HG02678 (cell line): ENCODE results near the gene ACOXL.
"Not testable (repeated sequence)": the region's sequence is repeated elsewhere in the genome, so short reads cannot be mapped to it uniquely, and the experiment has no call there.

Experiments used
- ATAC-seq: cut with Tn5 transposase; IDR thresholded peaks from one replicate; pipeline ENCODE4 v1.9.1; 2021; ENCODE audit warnings: mild to moderate bottlenecking, moderate library complexity; ENCODE audit not compliant: unreplicated experiment

ACOXL gene

DNA sequence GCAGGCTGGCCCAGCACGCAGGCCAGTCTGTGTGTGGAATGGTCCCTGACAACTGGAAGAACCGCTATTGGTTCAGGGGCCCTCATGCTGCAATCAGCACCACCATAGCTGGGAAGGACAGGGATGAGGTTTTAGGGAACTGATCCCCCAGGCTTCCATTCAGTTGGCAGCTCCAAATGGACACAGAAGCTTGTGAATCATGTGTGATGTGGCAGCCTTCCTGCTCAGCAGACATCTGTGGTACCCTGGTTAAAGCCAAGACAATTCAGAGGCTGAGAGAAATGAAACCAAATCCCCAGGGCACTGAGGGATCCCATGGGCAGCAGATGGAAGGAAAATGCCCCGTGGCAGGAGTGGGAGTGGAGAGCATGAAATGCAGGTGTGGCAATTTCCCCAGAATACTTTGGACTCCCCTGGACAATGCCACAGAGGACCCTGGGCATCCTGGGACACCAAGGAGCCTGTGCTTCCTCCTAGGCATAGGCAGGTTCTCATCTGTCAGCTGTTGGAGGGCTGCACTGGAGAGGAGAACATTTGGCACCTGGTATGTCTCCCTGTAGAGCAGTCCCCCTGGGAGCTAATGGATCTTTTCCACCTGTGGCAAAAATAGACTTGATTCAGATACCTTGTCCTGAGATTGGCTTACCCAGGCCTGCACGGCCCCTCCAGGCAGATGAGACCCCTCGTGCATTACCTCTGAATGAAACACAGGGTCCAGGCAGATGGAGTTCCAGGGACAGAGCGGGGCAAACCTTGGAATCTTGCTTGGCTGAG, 226.2 kb downstream of the ACOXL start:
- no peak for ATAC-seq

DNA sequence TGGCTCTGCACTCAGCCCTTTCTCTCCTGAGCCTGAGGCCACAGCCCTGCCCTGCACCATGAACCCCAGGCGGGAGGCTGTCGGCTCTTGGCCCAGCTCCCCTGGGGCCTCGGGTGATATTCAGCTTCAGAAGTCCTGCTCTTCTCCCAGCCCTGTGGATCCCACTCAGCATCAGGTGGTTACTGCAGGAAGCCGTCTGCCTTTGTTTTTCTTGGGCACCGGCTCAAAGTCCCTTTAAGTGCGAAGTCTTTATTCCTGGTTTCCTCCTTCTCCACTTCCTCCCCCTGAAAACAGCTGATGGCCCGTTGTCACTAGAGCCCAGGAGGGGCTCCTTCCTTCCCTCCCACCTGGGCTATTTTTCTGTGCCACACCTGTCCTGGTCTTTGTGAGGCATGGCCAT, 226.8 kb downstream of the ACOXL start:
- no peak for ATAC-seq

DNA sequence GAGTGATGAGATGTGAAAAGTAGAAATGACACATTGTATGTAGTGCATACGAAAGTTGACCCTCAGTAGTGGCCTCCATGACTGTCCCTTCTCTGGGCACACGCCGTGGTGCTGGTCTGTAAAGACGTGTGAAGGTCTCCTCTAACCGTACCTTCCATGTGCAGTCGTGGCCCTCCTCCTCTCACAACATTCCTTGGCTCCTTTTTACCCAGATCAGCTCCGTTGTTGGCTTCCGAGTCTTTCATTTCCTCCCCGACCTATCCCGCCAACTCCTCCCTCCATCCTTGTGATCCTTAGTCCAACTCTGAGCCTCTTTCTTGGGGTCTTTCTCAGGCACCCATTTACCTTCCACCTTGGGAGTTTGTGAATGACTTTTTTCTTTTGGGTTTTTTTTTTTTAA, 227.9 kb downstream of the ACOXL start:
- no peak for ATAC-seq

DNA sequence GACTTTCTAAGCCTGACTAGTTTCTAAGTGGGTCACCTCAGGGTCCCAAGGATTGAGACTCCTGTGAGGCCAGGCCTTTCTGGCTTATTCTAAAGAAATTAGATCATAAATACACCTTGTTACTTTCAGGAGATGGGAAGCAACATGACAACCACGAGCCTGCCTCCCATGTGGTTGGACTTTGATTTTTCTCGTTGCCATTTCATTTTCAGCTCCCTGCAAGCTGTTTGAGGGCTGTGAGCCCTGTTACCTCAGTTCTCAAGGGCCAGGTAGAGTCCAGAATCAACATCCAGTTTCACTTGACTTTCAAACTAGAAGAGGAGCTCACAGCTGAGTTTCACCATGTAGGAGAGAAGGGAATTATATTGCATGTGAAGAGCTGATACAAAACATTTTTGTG, 228.6 kb downstream of the ACOXL start:
- ATAC-seq, result no peak

DNA sequence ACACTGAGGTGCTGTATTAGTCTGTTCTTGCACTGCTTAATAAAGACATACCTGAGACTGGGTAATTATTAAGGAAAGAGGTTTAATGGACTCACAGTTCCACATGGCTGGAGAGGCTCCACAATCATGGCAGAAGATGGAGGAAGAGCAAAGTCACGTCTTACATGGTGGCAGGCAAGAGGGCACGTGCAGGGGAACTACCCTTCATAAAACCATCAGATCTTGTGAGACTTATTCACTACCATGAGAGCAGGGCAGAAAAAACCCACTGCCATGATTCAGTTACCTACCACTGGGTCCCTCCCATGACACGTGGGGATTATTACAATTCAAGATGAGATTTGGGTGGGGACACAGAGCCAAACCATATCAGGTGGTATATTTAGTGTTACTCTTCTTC, 229.3 kb downstream of the ACOXL start:
- not testable (repeated sequence) for ATAC-seq

DNA sequence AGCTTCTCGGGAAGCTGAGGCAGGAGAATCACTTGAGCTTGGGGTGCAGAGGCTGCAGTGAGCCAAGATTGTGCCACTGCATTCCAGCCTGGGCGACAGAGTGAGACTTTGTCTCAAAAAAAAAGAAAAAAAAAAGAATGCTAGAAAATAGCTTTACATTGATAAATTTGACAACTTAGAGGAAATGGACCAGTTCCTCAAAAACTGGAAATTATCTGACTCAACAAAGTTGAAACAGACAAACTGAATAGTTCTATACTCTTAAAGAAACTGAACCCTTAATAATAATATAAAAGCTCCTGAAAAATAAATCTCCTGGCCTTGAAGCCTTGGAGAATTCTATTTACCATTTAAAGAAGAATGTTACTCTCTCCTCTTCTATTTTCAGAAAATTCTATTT, 237.3 kb downstream of the ACOXL start:
- ATAC-seq, result no peak

DNA sequence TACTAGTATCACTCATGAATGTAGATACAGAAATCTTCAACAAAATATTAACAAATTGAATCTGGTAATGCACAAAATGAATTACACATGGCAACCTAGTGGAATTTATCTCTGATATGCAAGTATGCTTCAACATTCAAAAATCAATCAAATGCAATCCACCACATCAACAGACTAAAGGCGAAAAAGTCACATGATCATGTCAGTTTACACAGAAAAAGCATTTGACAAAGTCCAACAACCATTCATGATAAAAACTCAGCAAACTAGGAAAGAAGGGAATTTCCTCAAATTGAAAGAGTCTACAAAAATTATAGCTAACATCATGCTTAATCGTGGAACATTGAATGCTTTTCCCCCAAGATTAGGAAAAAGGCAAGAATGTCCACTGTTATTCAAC, 237.8 kb downstream of the ACOXL start:
- no peak for ATAC-seq

DNA sequence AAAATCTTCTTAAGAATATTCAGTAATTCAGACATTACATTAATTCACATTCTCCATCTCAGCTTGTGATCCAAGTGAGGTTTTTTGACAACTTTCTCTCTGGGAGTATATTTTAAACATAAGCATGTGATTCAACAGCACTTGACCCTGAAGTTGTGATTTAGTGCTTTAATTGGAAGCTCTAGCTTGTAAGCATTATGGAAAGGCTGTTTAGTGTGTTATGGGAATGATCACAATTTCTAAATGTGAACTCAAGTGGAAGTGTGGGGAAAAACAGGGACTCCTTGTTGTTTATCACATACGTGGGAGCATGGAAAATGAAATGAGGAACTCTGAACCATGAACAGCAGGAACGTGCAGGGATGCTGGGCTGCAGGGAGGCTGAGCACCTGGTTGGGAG, 239.4 kb downstream of the ACOXL start:
- ATAC-seq, result no peak

DNA sequence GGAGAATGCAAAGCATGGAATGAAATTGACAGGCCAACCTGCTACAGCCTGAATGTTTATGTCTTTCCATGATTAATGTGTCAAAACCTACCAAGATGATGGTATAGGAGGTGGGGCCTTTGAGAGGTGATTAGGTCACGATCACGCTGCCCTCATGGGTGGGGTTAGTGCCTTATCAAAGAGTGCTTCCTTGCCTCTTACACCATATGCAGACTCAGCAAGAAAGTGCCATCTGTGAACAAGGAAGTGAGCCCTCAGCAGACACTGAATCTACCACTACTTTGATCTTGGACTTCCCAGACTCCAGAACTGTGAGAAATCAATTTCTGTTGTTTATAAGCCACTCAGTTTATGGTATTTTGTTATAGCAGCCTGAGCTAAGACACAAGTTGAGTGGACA, 240.9 kb downstream of the ACOXL start:
- ATAC-seq, result no peak

DNA sequence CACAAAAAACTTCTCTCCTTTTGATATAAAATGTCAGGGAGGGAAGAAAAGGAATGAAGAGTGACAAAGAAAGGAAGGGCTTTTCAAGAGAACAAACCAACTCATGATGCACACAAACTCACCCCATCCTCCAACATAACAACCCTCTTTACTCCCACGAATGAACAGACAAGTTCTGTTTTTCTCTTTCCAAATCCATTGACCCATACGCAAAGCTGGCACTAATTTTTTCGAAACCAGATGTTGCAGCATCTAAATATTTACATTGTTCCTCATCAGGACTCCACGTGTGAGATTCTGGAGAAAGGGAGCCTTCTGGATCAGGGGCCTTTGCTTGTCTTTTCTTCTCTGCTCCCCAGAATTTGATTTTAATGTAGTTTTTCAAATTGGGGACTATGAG, 245.0 kb downstream of the ACOXL start:
- ATAC-seq, result no peak

DNA sequence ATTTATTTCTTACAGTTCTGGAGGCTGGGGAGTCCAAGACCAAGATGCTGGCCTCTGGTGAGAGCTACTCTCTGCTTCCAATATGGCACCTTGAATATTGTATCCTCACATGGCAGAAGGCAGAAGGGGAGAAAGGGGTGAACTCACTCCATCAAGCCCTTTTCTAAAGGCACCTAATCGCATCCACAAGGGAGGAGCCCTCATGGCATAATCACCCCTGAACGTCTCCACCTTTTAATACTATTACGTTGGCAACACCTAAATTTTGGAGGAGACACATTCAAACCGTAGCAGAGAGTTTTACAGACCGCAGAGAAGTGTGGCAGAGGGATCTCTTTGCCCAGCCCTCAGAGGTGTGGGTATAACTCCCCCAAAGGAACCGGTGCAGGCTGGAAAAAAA, 245.8 kb downstream of the ACOXL start:
- ATAC-seq, result no peak

DNA sequence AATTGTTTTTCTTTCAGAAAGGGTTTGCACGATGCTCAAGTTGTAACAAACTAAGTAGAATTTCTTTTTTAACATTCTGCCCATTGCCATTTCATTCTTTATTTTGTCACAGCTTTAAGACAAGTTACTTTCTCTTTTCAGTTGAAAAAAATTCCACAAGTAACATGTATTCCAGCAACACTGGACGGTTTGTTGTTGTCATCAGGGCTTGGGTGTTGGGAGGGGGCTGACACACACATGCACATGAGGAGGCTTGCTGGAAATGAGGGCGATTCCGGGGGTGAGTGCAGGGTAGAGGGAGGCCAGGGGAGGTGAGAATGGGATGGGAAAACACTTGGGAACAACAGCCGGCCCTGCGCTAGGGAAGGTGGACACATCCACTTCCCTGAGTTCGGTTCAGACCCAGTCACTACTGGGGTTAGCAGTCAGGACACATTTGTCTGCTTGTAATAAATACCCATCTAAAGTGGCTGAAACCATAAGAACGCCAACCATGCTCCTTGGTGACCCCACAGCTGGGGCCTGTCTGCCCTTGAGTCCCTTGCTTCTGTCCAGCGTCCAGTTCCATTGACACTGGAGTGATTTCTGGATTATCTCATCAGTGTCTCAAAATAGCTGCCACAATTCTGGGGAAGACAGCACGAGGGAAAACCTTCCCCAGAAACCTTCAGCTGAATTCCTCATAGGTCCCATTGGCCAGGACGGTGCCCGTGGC, 246.5 kb downstream of the ACOXL start:
- no peak for ATAC-seq

DNA sequence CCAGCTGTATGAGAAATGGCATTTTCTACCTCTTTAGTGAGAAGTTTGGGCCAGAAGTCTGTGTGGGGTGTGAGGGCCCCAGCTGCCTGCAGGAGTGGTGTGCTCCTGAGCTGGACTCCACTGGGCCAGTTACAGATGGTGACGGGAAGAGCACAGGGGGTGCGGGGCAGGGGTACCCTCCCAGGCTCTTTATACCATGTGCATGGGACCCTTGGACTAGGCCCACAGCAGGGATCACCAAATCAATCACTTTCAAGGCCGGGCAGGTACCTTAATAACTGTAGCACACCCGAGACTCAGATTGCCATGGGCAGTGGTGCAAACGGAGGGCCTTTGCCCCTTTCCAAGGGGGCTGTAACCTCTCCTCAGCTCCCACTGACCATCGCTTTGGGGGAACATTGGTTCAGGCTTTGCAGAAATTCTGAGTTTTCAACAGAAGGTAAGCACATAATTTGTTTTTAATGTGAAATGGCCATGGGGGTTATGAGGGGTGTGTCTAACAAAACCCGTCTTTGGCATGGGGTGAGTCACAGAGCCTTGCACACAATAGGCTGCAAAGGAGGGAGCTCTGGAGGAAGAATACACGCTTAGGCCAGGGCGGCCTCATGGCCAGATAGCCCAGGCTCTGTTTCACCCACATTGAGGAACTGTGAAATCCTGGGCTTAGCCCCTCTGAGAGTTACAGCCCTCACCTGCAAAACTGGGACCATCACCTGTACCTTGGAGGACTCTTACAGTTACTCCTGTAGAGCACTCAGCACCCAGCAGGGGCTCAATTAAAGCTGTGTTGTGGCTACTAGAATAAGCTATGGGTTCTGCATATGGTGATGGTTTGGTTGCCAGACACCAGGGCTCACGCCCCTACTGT, 247.3 kb downstream of the ACOXL start:
- ATAC-seq, result no peak

DNA sequence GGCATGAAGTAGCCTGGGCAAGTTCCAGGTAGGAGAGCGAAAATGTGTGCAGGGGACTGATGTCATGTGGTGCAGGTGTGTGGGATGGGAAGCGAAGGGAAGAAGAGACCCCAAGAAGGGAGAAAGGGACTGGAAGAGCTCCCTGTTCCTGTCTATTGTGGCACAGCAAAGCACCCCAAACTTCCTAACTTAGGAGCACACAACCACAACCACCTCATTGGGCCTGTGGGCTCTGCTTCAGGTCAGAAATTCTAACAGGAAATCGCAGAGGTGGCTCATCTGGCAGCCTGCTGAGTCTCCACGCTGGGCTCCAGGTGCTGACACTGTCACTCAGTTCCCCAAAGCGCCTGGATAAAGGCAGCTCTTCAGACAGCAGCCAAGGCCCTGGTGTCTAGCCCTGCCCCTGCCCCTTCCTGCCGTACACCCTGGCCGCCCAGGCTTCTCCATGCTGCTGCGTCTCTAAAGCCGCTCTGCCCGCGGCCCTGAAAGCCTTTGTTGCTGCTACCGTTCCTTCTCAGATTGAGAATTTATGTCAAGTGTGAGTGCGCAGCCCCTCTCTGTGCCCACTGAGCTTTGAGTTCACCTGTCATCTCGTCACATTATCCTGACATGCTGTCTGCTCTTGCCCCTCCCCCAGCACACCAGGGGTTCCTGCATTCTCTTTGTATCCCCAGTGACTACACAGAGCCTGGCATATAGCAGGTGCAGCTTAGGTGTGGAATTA, 248.1 kb downstream of the ACOXL start:
- ATAC-seq, result no peak

DNA sequence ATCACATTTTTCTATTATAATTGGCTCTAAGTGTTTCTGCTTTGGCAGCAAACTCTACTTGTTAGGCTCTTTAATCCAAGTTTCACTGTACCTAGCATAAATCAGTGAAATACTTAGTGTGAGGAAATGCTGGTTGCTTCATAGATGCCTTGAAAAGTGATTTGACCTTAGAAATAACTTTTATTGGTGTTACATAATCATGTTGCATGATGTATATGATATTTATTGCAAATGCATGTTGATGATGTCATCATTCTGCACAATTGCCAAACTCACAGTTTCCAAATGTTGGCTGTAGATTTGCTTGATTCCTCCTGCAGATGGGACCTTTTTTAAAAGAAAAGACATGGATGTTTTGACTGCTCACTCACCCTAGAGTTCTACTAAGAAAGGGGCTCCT, 250.8 kb downstream of the ACOXL start:
- ATAC-seq, result no peak

DNA sequence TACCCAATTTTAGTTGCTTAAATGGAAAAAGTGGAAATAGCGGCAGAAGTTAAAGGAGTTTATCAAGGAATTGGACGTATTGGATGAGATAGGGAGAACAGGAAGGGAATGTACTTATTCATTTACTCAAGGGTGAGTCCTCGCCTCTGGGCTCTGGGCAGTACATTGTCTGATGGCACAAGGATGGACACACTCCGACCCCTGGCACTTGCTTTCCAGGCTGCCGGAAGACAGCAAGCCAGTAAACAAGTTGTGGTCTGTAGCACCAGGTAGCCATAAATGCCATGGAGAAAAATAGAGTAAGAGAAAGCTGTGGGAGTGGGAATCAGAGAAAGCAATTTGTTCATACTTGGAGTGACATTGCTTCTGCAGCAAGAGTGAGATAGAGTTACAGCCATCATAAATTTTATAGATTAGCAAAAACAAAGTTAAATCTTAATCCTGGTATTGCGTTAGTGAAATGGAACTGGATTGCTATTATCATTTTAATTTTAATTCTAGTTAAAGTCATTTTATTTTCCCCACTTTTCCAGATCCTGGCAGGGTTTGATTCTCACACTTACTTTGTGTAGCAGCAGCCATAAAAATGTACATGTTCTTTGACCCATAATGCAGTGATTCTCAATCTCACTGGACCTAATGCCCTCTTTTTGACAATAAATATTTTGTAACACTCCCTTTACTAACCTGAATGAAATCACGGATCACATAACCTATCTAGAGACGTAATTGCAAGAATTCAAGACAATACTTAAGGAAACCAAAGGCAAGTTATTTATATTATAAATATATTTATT, 252.5 kb downstream of the ACOXL start:
- ATAC-seq, result no peak

DNA sequence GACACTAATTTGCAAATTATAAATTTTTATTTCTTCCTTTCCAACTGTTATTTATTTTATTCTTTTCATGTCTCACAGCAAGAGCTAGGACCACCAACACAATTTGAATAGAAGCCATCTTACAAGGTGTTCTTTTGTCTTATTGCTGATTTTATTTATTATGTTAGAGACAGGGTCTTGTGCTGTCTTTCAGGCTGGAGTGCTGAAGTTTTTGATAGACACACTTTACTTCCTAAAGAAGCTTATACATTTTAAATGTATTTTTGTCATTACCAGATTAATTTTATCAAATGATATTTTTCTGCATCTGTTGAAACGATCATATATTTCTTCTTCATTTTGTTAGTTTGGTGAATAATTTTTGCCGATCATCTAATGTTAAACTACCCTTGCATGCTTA, 258.1 kb downstream of the ACOXL start:
- ATAC-seq, result no peak

DNA sequence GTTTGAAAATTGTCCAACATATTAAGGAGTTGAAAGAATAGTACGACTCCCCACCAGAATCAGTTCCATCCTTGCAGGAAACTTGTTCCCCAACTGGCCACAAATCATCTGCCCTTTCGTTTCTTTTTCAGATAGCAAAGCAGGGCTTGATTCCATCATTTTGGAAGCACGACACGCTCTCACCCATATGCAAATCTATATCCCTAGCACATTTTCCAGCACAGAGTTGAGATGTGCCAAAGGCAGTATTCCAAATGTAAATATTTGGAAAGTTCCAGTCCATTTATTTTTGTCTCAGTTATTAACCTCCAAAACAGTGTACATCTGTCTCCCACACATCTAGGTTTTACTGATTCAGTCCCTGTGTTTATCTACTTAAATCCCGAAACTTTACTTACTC, 259.5 kb downstream of the ACOXL start:
- no peak for ATAC-seq

DNA sequence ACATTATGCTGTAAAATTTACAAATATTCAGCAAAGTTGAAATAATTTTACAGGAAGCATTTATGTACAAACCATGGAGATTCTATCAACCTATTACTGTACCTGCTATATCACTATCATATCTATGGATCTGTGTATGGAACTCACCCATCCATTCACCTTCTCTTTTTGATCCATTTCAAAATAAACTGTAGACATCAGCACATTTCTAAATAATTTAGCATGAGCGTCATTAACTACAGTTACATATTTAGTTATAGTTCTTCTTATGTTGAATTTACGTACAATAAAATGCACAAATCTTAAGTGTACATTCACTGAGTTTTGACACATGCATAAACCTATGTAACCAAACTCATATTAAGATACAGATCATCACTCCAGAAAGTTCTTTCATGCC, 260.5 kb downstream of the ACOXL start:
- ATAC-seq, result no peak

DNA sequence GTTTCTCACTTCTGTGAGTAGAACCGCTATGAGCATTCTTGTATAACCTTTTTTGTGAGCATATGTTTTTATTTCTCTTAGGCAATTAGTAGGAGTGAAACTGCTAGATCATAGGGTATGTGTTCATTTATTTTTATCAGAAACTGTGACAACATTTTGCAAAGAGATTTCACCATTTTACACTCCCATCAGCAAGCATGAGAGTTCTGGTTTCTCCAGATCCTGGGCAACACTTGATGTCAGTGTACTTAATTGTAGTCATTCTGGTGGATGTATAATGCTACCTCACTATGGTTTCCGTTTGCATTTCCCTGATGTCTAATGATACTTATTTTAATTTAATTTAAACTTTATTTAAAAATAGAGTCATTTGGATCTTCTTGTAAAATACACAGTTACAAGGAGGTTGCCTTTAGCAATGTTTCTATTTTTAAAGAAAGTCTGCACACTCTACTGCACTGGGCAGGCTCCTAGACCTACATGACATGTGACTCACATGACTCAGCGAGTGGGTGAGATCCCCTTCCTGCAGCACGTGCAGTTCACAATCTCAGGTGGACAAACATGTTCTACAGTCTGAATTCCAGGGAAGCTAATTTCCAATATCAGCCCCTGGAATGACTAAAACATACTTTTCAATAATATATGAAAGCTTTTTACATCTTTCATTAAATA, 261.3 kb downstream of the ACOXL start:
- no peak for ATAC-seq
